ENCODE data around the gene MAB21L4. TPM values are rescaled to one million over a fixed set of nuclear protein-coding genes. Genes with fewer than 3 reads are reported as not detected.

Gene MAB21L4
- total and polyA plus RNA-seq, 12 donors, result 0.10 to 0.32 TPM; not detected in 10

GRCh38 chr2:240871071-240871958 lies 24.6 kb downstream of the MAB21L4 start:
- TF ChIP-seq CTCF (IDR thresholded peaks at IDR 0.05) (no peak), POLR2A (IDR thresholded peaks at IDR 0.05) (no peak)
- DNase-seq, result no peak
- WGBS, 4 donors, result 81 to 89% (median 86%) methylated on average over 7 to 16 of the region's 16 CpGs

GRCh38 chr2:240869956-240870875 lies 25.7 kb downstream of the MAB21L4 start:
- Histone ChIP-seq H3K27me3 (no peaks in the 10 kb centered on the region), H3K4me3 (no peak overlapping the region), H3K9me3 (replicated peaks in 1 of 3) (no peaks in the 10 kb centered on the region), H3K36me3 (replicated peaks in 1 of 2) (no peaks in the 10 kb centered on the region), H3K4me1 (replicated peaks in 1 of 2) (no peaks in the 10 kb centered on the region), H3K27ac (no peak overlapping the region)
- 83 to 85% (median 85%) methylated on average over 12 to 15 of the region's 15 CpGs; no CpG with 5 or more reads in 1 of the 4 donors for WGBS, 4 donors
- DNase-seq, result no peak
- TF ChIP-seq CTCF (IDR thresholded peaks at IDR 0.05), result no peak
- no peak for TF ChIP-seq POLR2A (IDR thresholded peaks at IDR 0.05)
- intact Hi-C loops (cut with DNase I), result no loop called here

More at GRCh38 chr2:240871071-240871958, 24.6 kb downstream of the MAB21L4 start:
- no peak overlapping the region for H3K27ac ChIP-seq
- intact Hi-C loops (cut with DNase I), result no loop called here
- no peaks in the 10 kb centered on the region for H3K36me3 ChIP-seq (replicated peaks in 1 of 2)
- H3K4me3 ChIP-seq, result no peak overlapping the region
- no peaks in the 10 kb centered on the region for H3K4me1 ChIP-seq (replicated peaks in 1 of 2)
- no peaks in the 10 kb centered on the region for H3K27me3 ChIP-seq
- H3K9me3 ChIP-seq (replicated peaks in 1 of 3), result no peaks in the 10 kb centered on the region

GRCh38 chr2:240869109-240869955 lies 26.6 kb downstream of the MAB21L4 start:
- intact Hi-C loops (cut with DNase I), result no loop called here

More at GRCh38 chr2:240869109-240869955, 26.6 kb downstream of the MAB21L4 start:
- H3K27ac ChIP-seq, result no peak overlapping the region
- H3K27me3 ChIP-seq, result no peaks in the 10 kb centered on the region
- DNase-seq, result no peak
- H3K9me3 ChIP-seq (replicated peaks in 1 of 3), result no peaks in the 10 kb centered on the region
- no peaks in the 10 kb centered on the region for H3K36me3 ChIP-seq (replicated peaks in 1 of 2)
- TF ChIP-seq CTCF (IDR thresholded peaks at IDR 0.05) (no peak), POLR2A (IDR thresholded peaks at IDR 0.05) (no peak)
- H3K4me1 ChIP-seq (replicated peaks in 1 of 2), result no peaks in the 10 kb centered on the region
- H3K4me3 ChIP-seq, result no peak overlapping the region
- WGBS, 4 donors, result 84 to 95% (median 93%) methylated on average over 13 to 25 of the region's 25 CpGs
